HepG2 (cell line): ENCODE measurements around the gene PIK3R1. TPM values are rescaled to one million over a fixed set of nuclear protein-coding genes. Genes with fewer than 3 reads are reported as not detected.

Experiments used
- ATAC-seq: fragments of 200-7000 bp; cut with Tn5 transposase; 3 replicates; pipeline ENCODE4 v1.9.1; 2020; ENCODE audit warnings: mild to moderate bottlenecking, moderate library complexity
- BruUV-seq: library from RNA; stranded (reverse); fragments of 400-500 nt; replicated peaks from 2 replicates; lab custom pipeline; 2021; lab: Mats Ljungman, UMichigan
- CTCF ChIA-PET: fragments of 300-600 bp; formaldehyde crosslinking; extraction: SDS; loops from one replicate; lab custom pipeline; 2021; ENCODE audit warnings: low total read pairs, inconsistent platforms, low intra/inter-chr PET ratio; lab: Yijun Ruan, JAX
- POLR2A ChIA-PET: fragments of 350-600 bp; sonication (Branson Sonifier 250); formaldehyde crosslinking; loops from one replicate; lab custom pipeline; 2020; ENCODE audit warnings: antibody characterized with exemption, inconsistent platforms; lab: Yijun Ruan, JAX
- DNase-seq: peaks from one replicate; pipeline ENCODE4 v3.0.0-alpha.2; 2015; ENCODE audit warnings: low spot score
- FAIRE-seq: peaks from 3 replicates; lab custom pipeline; 2011; peaks lifted over from hg19 to GRCh38; lab: Jason Lieb, UNC
- H2AFZ ChIP-seq: one replicate; pipeline ENCODE4 v1.6.1; 2011; ENCODE audit warnings: low read length, inconsistent platforms
- H3K27ac ChIP-seq: fragments of 300-600 bp; 3 replicates; pipeline ENCODE4 v1.8.0; 2011; ENCODE audit warnings: mixed run types, mild to moderate bottlenecking, mixed read lengths, low read length, inconsistent platforms; ENCODE audit not compliant: insufficient read depth; ENCODE audit errors: extremely low read length
- H3K27me3 ChIP-seq, 2 experiments: fragments of 200-600 bp in 1 of 2; 2 replicates in 1 of 2; 3 replicates in 1 of 2; pipeline versions ENCODE4 v1.6.0 to v1.8.0; 2011; ENCODE audit warnings: low read length in 2 of 2, mild to moderate bottlenecking in 2 of 2, moderate library complexity in 2 of 2, inconsistent platforms in 1 of 2; ENCODE audit not compliant: insufficient read depth in 2 of 2, control insufficient read depth in 1 of 2
- H3K36me3 ChIP-seq, 2 experiments: fragments of 200-600 bp in 1 of 2; replicated peaks in 1 of 2; 2 replicates in 1 of 2; 3 replicates in 1 of 2; pipeline versions ENCODE4 v1.5.1 to v1.8.0; 2011; ENCODE audit warnings: low read length in 2 of 2, inconsistent platforms in 1 of 2; ENCODE audit not compliant: insufficient read depth in 2 of 2, control insufficient read depth in 1 of 2
- H3K4me1 ChIP-seq: 2 replicates; pipeline ENCODE4 v1.5.1; 2012; ENCODE audit warnings: low read length, inconsistent platforms; ENCODE audit not compliant: insufficient read depth
- H3K4me2 ChIP-seq: 2 replicates; pipeline ENCODE4 v1.6.0; 2011; ENCODE audit warnings: low read depth, low read length, inconsistent platforms
- H3K4me3 ChIP-seq, 3 experiments: fragments of 200-600 bp in 1 of 3; sonication (generic), shearing (Covaris generic) in 1 of 3; replicated peaks in 1 of 3; 2 replicates each; pipeline ENCODE4 v1.5.1; 2011 to 2016; ENCODE audit warnings: low read length in 3 of 3, inconsistent platforms in 2 of 3, low read depth in 2 of 3, mild to moderate bottlenecking in 2 of 3, control low read depth in 1 of 3, mixed read lengths in 1 of 3; ENCODE audit not compliant: insufficient read depth in 1 of 3
- H3K79me2 ChIP-seq: one replicate; pipeline ENCODE4 v1.6.1; 2011; ENCODE audit warnings: low read length, inconsistent platforms; ENCODE audit not compliant: insufficient read depth
- H3K9ac ChIP-seq: 2 replicates; pipeline ENCODE4 v1.6.0; 2011; ENCODE audit warnings: mild to moderate bottlenecking, low read depth, low read length, inconsistent platforms; ENCODE audit not compliant: insufficient read depth
- H3K9me3 ChIP-seq: 2 replicates; pipeline ENCODE4 v1.5.1; 2012; ENCODE audit warnings: mild to moderate bottlenecking, low read length
- H4K20me1 ChIP-seq: 2 replicates; pipeline ENCODE4 v1.6.0; 2011; ENCODE audit warnings: inconsistent platforms, mild to moderate bottlenecking, low read length, moderate library complexity; ENCODE audit not compliant: insufficient read depth
- CCAR2 ChIP-seq: fragments of 200-400 bp; formaldehyde crosslinking; optimal IDR thresholded peaks from 2 replicates; pipeline ENCODE3; 2018; ENCODE audit warnings: low read depth, mild to moderate bottlenecking, low read length, moderate library complexity
- FOXJ3 ChIP-seq: sonication (generic); formaldehyde crosslinking; IDR thresholded peaks from 2 replicates; pipeline ENCODE4 v1.4.0; 2020; ENCODE audit warnings: missing genetic modification reagents, mild to moderate bottlenecking, borderline replicate concordance
- HIVEP1 ChIP-seq: sonication (generic); formaldehyde crosslinking; IDR thresholded peaks from 2 replicates; pipeline ENCODE4 v1.4.0; 2020; ENCODE audit warnings: mild to moderate bottlenecking, missing genetic modification reagents
- KAT7 ChIP-seq: IDR thresholded peaks from 2 replicates; pipeline ENCODE4 v1.6.1; 2018; ENCODE audit warnings: borderline replicate concordance, missing compliant biosample characterization
- MTF1 ChIP-seq: sonication (generic); formaldehyde crosslinking; IDR thresholded peaks from 2 replicates; pipeline ENCODE4 v1.5.0; 2020; ENCODE audit warnings: missing genetic modification reagents
- PLSCR1 ChIP-seq: sonication (generic); formaldehyde crosslinking; IDR thresholded peaks from 2 replicates; pipeline ENCODE4 v1.5.0; 2020; ENCODE audit warnings: missing genetic modification reagents, mild to moderate bottlenecking, borderline replicate concordance
- STAG1 ChIP-seq: sonication (generic); formaldehyde crosslinking; IDR thresholded peaks from 2 replicates; pipeline ENCODE4 v1.4.0; 2020; ENCODE audit warnings: missing genetic modification reagents
- SYNCRIP ChIP-seq: fragments of 200-400 bp; formaldehyde crosslinking; IDR thresholded peaks from 2 replicates; pipeline ENCODE4 v1.6.1; 2018; ENCODE audit warnings: mild to moderate bottlenecking, low read depth, low read length; ENCODE audit not compliant: insufficient read depth
- ZBTB38 ChIP-seq: sonication (generic); formaldehyde crosslinking; IDR thresholded peaks from 2 replicates; pipeline ENCODE4 v1.5.1; 2020; ENCODE audit warnings: mild to moderate bottlenecking, missing genetic modification reagents
- ZFYVE20 ChIP-seq: sonication (generic); formaldehyde crosslinking; IDR thresholded peaks from 2 replicates; pipeline ENCODE4 v1.8.0; 2023; ENCODE audit warnings: low read depth, mild to moderate bottlenecking, moderate library complexity, missing genetic modification reagents, borderline replicate concordance
- ZKSCAN1 ChIP-seq: fragments of 150-350 bp; IDR thresholded peaks from 2 replicates; pipeline ENCODE4 v1.6.1; 2014; ENCODE audit warnings: low read length
- ZNF260 ChIP-seq: sonication (generic); formaldehyde crosslinking; IDR thresholded peaks from 2 replicates; pipeline ENCODE4 v1.4.0; 2020; ENCODE audit warnings: missing genetic modification reagents, low read depth, mild to moderate bottlenecking, borderline replicate concordance
- ZNF3 ChIP-seq: IDR thresholded peaks from 2 replicates; pipeline ENCODE4 v1.7.0; 2017; ENCODE audit warnings: inconsistent platforms
- ZNF317 ChIP-seq: sonication (generic); formaldehyde crosslinking; IDR thresholded peaks from 2 replicates; pipeline ENCODE4 v1.5.0; 2020; ENCODE audit warnings: mild to moderate bottlenecking, missing genetic modification reagents
- ZNF331 ChIP-seq: sonication (generic); formaldehyde crosslinking; IDR thresholded peaks from 2 replicates; pipeline ENCODE4 v1.4.0; 2020; ENCODE audit warnings: missing genetic modification reagents
- ZNF746 ChIP-seq: sonication (generic); formaldehyde crosslinking; IDR thresholded peaks from 2 replicates; pipeline ENCODE4 v1.8.0; 2022; ENCODE audit warnings: mild to moderate bottlenecking, missing genetic modification reagents
- ZNF83 ChIP-seq: sonication (generic); formaldehyde crosslinking; IDR thresholded peaks from 2 replicates; pipeline ENCODE4 v1.4.0; 2020; ENCODE audit warnings: missing genetic modification reagents, mild to moderate bottlenecking, borderline replicate concordance
- WGBS: methylation state at CpG from one replicate; pipeline ENCODE4 v1.1.6; 2017; ENCODE audit warnings: low lambda C conversion rate; 5-methylcytosine and 5-hydroxymethylcytosine counted together
- in situ Hi-C: cut with HindIII; loops from 2 replicates; pipeline ENCODE4 v1.10.0; 2017; ENCODE audit warnings: low pct_unique_long_range_greater_than_20kb; ENCODE audit not compliant: extremely low pct_ligation_motif_present
- intact Hi-C: fragments of 100-400 bp; cut with micrococcal nuclease; formaldehyde crosslinking; loops from one replicate; pipeline ENCODE4 v1.10.0; 2022; ENCODE audit not compliant: unreplicated experiment
- polyA plus RNA-seq, 8 experiments: library from polyadenylated mRNA; depleted of rRNA in 3 of 8; stranded (reverse) in 7 of 8; unstranded in 1 of 8; fragments of >200 nt; fragmentation: Illumina TruSeq in 4 of 8; extraction: Trizol in 4 of 8; gene quantifications; 2 replicates each; pipeline versions ENCODE4 v1.2.1 to v1.2.3, GENCODE V29; 2011 to 2016; ENCODE audit warnings: low read depth in 4 of 8, missing spikeins in 1 of 8, mixed read lengths in 1 of 8; ENCODE audit not compliant: insufficient read depth in 1 of 8
- total RNA-seq, 5 experiments: library from RNA; depleted of rRNA; stranded (reverse); fragments of >200 nt; fragmentation: Illumina TruSeq; extraction: Trizol; gene quantifications; 2 replicates each; pipeline ENCODE4 v1.2.3, GENCODE V29; 2016; ENCODE audit warnings: low read depth in 1 of 5

PIK3R1 gene
- total and polyA plus RNA-seq, 2 of the 13 experiments (the other 11 are each of a cell fraction or from before 2014, with no cell fraction given), result 8.4 to 21.3 TPM

- Histone ChIP-seq H3K4me2 (no peak overlapping the region), H3K9me3 (no peaks in the 10 kb centered on the region), H3K79me2 (peaks cover 23% of the 10 kb centered on the region), H3K27ac (no peak overlapping the region), H3K27me3 (no peaks in the 10 kb centered on the region), H4K20me1 (no peaks in the 10 kb centered on the region; the same call in 1 of the 2 replicates), H3K4me3 (no peak overlapping the region), H3K36me3 (peaks cover 2 to 42% of the 10 kb centered on the region in 2 experiments; a peak in 4 of 5 replicates), H2AFZ (no peak overlapping the region), H3K4me1 (peaks cover 46% of the 10 kb centered on the region), H3K9ac (no peak overlapping the region)
- BruUV-seq, result no TSS peak
- no peak for DNase-seq
- in situ Hi-C loops (no loop called here), intact Hi-C loops (no loop called here)
- no peak for FAIRE-seq
- TF ChIP-seq ZBTB38 (CRISPR knock-in tag) (no peak), STAG1 (CRISPR knock-in tag) (peak; percentile 17; the same call in 1 of the 2 replicates), ZFYVE20 (CRISPR knock-in tag) (no peak)
- POLR2A ChIA-PET, result interaction anchor here (0.6 kb wide), 1 partner anchor 186 kb away, joined by 3 read pairs; no protein-coding TSS in a partner anchor
- ATAC-seq, result no peak
- 99% methylated on average over 2 of the region's 2 CpGs for WGBS
- CTCF ChIA-PET, result no interaction called here
Measured at GRCh38 chr5:68272289-68272688, 56.7 kb downstream of the PIK3R1 start.

- Histone ChIP-seq H3K79me2 (peaks cover 20% of the 10 kb centered on the region), H3K4me1 (peaks cover 30% of the 10 kb centered on the region), H3K36me3 (peaks cover 4 to 55% of the 10 kb centered on the region in 2 experiments; a peak in 4 of 5 replicates), H3K4me3 (no peak overlapping the region), H3K9ac (no peak overlapping the region), H3K27ac (no peak overlapping the region), H3K27me3 (no peaks in the 10 kb centered on the region), H3K4me2 (no peak overlapping the region), H2AFZ (no peak overlapping the region), H4K20me1 (no peaks in the 10 kb centered on the region; the same call in 1 of the 2 replicates), H3K9me3 (no peaks in the 10 kb centered on the region)
- DNase-seq (no peak), FAIRE-seq (no peak), ATAC-seq (no peak)
- CTCF ChIA-PET, result no interaction called here
- BruUV-seq, result no TSS peak
- in situ Hi-C loops (no loop called here), intact Hi-C loops (no loop called here)
- POLR2A ChIA-PET, result no interaction called here
- 97% methylated on average over 3 of the region's 3 CpGs for WGBS
- TF ChIP-seq KAT7 (CRISPR knock-in tag), result no peak
- no peak for TF ChIP-seq HIVEP1 (CRISPR knock-in tag)
- no peak for TF ChIP-seq SYNCRIP
- no peak for TF ChIP-seq ZNF83 (CRISPR knock-in tag)
- TF ChIP-seq ZKSCAN1, result no peak
- no peak for TF ChIP-seq PLSCR1 (CRISPR knock-in tag)
- TF ChIP-seq ZNF317 (CRISPR knock-in tag), result no peak
- TF ChIP-seq FOXJ3 (CRISPR knock-in tag), result no peak
- TF ChIP-seq CCAR2, result no peak
- no peak for TF ChIP-seq ZNF3
- no peak for TF ChIP-seq ZNF331 (CRISPR knock-in tag)
- no peak for TF ChIP-seq MTF1 (CRISPR knock-in tag)
- TF ChIP-seq ZNF746 (CRISPR knock-in tag), result no peak
- TF ChIP-seq ZNF260 (CRISPR knock-in tag), result no peak
Measured at GRCh38 chr5:68273717-68274409, 58.3 kb downstream of the PIK3R1 start.
